HepG2 (cell line): Measurements from ENCODE around the gene VPS52. TPM values are rescaled to one million over a fixed set of nuclear protein-coding genes. Genes with fewer than 3 reads are reported as not detected.
A peak's percentile ranks its signal among the peaks of the same experiment; 100 is the strongest.

Experiments used
- GABPA ChIP-seq, 2 experiments: IDR thresholded peaks; 2 replicates each; pipeline ENCODE4 v1.6.1; 2011 to 2016; ENCODE audit warnings: low read depth in 2 of 2, low read length in 1 of 2, missing biosample characterization in 1 of 2, missing genetic modification characterization in 1 of 2
- HDAC6 ChIP-seq: fragments of 200-600 bp; sonication (generic); IDR thresholded peaks from 2 replicates; pipeline ENCODE4 v1.7.0; 2017; ENCODE audit warnings: mild to moderate bottlenecking, antibody characterized with exemption, low read length, low read depth
- HMGA1 ChIP-seq: sonication (generic); formaldehyde crosslinking; conservative IDR thresholded peaks from 2 replicates; pipeline ENCODE4 v1.4.0; 2020; ENCODE audit warnings: missing genetic modification reagents
- JDP2 ChIP-seq: sonication (generic); formaldehyde crosslinking; IDR thresholded peaks from 2 replicates; pipeline ENCODE4 v1.8.1; 2022; ENCODE audit warnings: missing genetic modification reagents, borderline replicate concordance
- NONO ChIP-seq, 2 experiments: fragments of 450-650 bp in 1 of 2; sonication (generic) in 1 of 2; formaldehyde crosslinking in 1 of 2; IDR thresholded peaks in 1 of 2; conservative IDR thresholded peaks in 1 of 2; 2 replicates each; pipeline versions ENCODE4 v1.6.1 to v1.8.0; 2017 to 2022; ENCODE audit warnings: mild to moderate bottlenecking in 1 of 2, missing genetic modification reagents in 1 of 2, moderate library complexity in 1 of 2
- SAP130 ChIP-seq: IDR thresholded peaks from 2 replicates; pipeline ENCODE4 v1.6.1; 2016; ENCODE audit warnings: low read depth
- SKI ChIP-seq: fragments of 450-650 bp; IDR thresholded peaks from one replicate; pipeline ENCODE4 v1.6.1; 2018; ENCODE audit warnings: mild to moderate bottlenecking; ENCODE audit not compliant: partially characterized antibody
- TBP ChIP-seq: sonication (generic); formaldehyde crosslinking; IDR thresholded peaks from 2 replicates; pipeline ENCODE4 v1.5.0; 2020; ENCODE audit warnings: missing genetic modification reagents
- TEAD2 ChIP-seq: sonication (generic); formaldehyde crosslinking; IDR thresholded peaks from 2 replicates; pipeline ENCODE4 v1.9.0; 2021; ENCODE audit warnings: missing genetic modification reagents
- ZBTB7B ChIP-seq: sonication (generic); formaldehyde crosslinking; IDR thresholded peaks from 2 replicates; pipeline ENCODE4 v1.4.0; 2020; ENCODE audit warnings: missing genetic modification reagents
- ZFP62 ChIP-seq: sonication (generic); formaldehyde crosslinking; IDR thresholded peaks from 2 replicates; pipeline ENCODE4 v1.4.0; 2020; ENCODE audit warnings: missing genetic modification reagents
- ZNF383 ChIP-seq: sonication (generic); formaldehyde crosslinking; IDR thresholded peaks from 2 replicates; pipeline ENCODE4 v1.4.0; 2020; ENCODE audit warnings: missing genetic modification reagents, mild to moderate bottlenecking, borderline replicate concordance
- polyA plus RNA-seq, 8 experiments: library from polyadenylated mRNA; depleted of rRNA in 3 of 8; stranded (reverse) in 7 of 8; unstranded in 1 of 8; fragments of >200 nt; fragmentation: Illumina TruSeq in 4 of 8; extraction: Trizol in 4 of 8; gene quantifications; 2 replicates each; pipeline versions ENCODE4 v1.2.1 to v1.2.3, GENCODE V29; 2011 to 2016; ENCODE audit warnings: low read depth in 4 of 8, missing spikeins in 1 of 8, mixed read lengths in 1 of 8; ENCODE audit not compliant: insufficient read depth in 1 of 8
- total RNA-seq, 5 experiments: library from RNA; depleted of rRNA; stranded (reverse); fragments of >200 nt; fragmentation: Illumina TruSeq; extraction: Trizol; gene quantifications; 2 replicates each; pipeline ENCODE4 v1.2.3, GENCODE V29; 2016; ENCODE audit warnings: low read depth in 1 of 5
- TF ChIP-seq, protein P1 (sequence below): IDR thresholded peaks from 2 replicates; pipeline ENCODE4 v1.6.1; 2016; ENCODE audit warnings: missing compliant biosample characterization, missing genetic modification reagents, borderline replicate concordance
- TF ChIP-seq, protein P2 (sequence below): sonication (generic); formaldehyde crosslinking; IDR thresholded peaks from 2 replicates; pipeline ENCODE4 v1.5.0; 2020; ENCODE audit warnings: missing genetic modification reagents

The VPS52 gene
- total and polyA plus RNA-seq, 2 of the 13 experiments (the other 11 are each of a cell fraction or from before 2014, with no cell fraction given), result 48.9 to 85.5 TPM

DNA sequence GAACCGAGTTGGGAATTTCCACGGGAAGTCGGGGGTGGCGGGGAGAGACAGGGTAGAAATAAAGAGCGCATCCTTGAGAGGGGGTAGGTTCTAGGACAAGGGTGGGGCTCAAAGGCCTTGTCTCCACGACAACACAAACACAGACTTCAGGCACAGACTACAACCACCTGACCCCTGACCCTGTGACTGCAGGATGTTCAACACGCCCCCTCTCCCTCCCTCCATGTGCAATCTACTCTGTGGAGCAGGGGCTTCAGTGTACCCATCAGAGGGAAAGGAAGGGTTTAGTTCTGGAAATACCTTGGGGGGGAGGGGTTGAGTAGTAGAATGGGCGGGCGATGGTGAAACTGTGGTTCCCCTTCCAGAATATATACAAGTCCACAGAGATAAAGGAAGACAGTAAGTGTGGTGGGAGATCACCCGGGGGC, 42.9 kb upstream of the VPS52 start (continued):
- TF ChIP-seq JDP2, result no peak
- no peak for TF ChIP-seq TBP (CRISPR knock-in tag)
- no peak for TF ChIP-seq GABPA (IDR thresholded peaks at IDR 0.05; ENCODE audit: low read depth, low read length)
- TF ChIP-seq GABPA (CRISPR knock-in tag; IDR thresholded peaks at IDR 0.05; ENCODE audit: low read depth), result peak; percentile 42; the same call in 1 of the 2 replicates
- TF ChIP-seq SAP130, result peak; percentile 82
- TF ChIP-seq, protein P1, sequence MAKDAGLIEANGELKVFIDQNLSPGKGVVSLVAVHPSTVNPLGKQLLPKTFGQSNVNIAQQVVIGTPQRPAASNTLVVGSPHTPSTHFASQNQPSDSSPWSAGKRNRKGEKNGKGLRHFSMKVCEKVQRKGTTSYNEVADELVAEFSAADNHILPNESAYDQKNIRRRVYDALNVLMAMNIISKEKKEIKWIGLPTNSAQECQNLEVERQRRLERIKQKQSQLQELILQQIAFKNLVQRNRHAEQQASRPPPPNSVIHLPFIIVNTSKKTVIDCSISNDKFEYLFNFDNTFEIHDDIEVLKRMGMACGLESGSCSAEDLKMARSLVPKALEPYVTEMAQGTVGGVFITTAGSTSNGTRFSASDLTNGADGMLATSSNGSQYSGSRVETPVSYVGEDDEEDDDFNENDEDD (CRISPR knock-in tag), result no peak
- TF ChIP-seq ZNF383 (CRISPR knock-in tag), result no peak
- no peak for TF ChIP-seq NONO (IDR thresholded peaks at IDR 0.05)
- 0 out of 2 replicates have a peak, but pooled peaks have one; percentile 1 for TF ChIP-seq NONO (CRISPR knock-in tag; conservative IDR thresholded peaks at IDR 0.05)
- no peak for TF ChIP-seq ZBTB7B
- TF ChIP-seq TEAD2, result no peak
- no peak for TF ChIP-seq HDAC6
- no peak for TF ChIP-seq HMGA1 (CRISPR knock-in tag)
- TF ChIP-seq, protein P2, sequence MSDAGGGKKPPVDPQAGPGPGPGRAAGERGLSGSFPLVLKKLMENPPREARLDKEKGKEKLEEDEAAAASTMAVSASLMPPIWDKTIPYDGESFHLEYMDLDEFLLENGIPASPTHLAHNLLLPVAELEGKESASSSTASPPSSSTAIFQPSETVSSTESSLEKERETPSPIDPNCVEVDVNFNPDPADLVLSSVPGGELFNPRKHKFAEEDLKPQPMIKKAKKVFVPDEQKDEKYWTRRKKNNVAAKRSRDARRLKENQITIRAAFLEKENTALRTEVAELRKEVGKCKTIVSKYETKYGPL (CRISPR knock-in tag), result no peak
- TF ChIP-seq SKI, result peak; percentile 69
- TF ChIP-seq ZFP62, result no peak
